Measurements from ENCODE around the gene JMJD8.
A peak's percentile ranks its signal among the peaks of the same experiment; 100 is the strongest.

- TF ChIP-seq CTCF (IDR thresholded peaks at IDR 0.05), result no peak
- peak; percentile 65 to 90 for TF ChIP-seq POLR2A (IDR thresholded peaks at IDR 0.05)
These were observed 42.6 kb downstream of the JMJD8 start, which contains the start of gene MCRIP2 for GRCh38 chr16:641326-642188.
